Heart left ventricle (tissue), 13 donors: ENCODE data around the gene MAN2A1.

Experiments used
- POLR2A ChIP-seq, 2 donors: fragments of 450-650 bp; IDR thresholded peaks; one replicate each; pipeline ENCODE4 v1.6.1; 2017; ENCODE audit warnings: antibody characterized with exemption in 2 of 2, mild to moderate bottlenecking in 2 of 2, moderate library complexity in 2 of 2
- TF ChIP-seq, protein P1 (sequence below), 12 donors: fragments of 200-600 bp; sonication (generic) in 4 of 12; IDR thresholded peaks; one replicate each; pipeline versions ENCODE4 v1.5.0 to v1.8.0; 2018 to 2022; ENCODE audit warnings: antibody characterized with exemption in 12 of 12, mild to moderate bottlenecking in 5 of 12
- donor health status: ischemic (EF 13 %, LVEDD 7.1; RV severe dilation, severe dysfunction).
- donor health status: DM: no; HTN: yes; CAD: no.
- donor health status: DM: no; HTN: no; CAD: no.
- donor health status: ischemic (EF 25% LVEDD 6.9; RV normal size, moderate dysfunction).
- donor health status: ischemic (EF 25% LVEDD 5.7; RV mildly dilated, moderate dysfunction).
- donor health status: ischemic (EF 35%, LVEDD 5.7; RV mildly dilated, moderate dysfunction).
- donor health status: nonischemic (EF 11% LVEDD 7.7; RV severe dilation, severe dysfunction).
- donor health status: DM: yes; HTN: yes; CAD: no.
- donor health status: PGD.
- donor health status: ischemic (EF 29% LVEDD 5.4; RV normal size, mild dysfunction).
- donor health status: nonischemic (EF 23%, LVEDD 6.1; RV moderate dilation, normal function).

DNA sequence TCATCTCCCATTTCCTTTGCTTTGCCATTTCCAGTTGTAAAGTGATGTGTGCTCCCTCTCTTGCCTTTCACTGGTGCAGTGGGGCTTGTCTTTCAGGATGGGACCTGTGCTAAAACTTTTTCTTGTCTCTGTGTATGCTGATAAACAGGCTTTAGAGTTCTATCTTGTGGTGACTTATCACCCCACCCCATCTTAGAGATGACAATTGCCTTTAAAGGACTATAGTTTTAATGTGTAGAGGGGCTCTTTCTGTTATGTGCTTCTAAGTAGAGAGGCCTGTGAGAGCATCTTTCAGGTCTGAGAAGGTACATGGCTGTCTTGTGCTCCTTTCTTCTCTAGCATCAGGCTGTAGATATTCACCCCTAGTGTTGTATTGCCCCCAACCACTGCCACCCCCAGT is 21.9 kb downstream of the MAN2A1 start:
- no peak for TF ChIP-seq POLR2A (IDR thresholded peaks at IDR 0.05)
- TF ChIP-seq, protein P1, sequence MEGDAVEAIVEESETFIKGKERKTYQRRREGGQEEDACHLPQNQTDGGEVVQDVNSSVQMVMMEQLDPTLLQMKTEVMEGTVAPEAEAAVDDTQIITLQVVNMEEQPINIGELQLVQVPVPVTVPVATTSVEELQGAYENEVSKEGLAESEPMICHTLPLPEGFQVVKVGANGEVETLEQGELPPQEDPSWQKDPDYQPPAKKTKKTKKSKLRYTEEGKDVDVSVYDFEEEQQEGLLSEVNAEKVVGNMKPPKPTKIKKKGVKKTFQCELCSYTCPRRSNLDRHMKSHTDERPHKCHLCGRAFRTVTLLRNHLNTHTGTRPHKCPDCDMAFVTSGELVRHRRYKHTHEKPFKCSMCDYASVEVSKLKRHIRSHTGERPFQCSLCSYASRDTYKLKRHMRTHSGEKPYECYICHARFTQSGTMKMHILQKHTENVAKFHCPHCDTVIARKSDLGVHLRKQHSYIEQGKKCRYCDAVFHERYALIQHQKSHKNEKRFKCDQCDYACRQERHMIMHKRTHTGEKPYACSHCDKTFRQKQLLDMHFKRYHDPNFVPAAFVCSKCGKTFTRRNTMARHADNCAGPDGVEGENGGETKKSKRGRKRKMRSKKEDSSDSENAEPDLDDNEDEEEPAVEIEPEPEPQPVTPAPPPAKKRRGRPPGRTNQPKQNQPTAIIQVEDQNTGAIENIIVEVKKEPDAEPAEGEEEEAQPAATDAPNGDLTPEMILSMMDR (IDR thresholded peaks at IDR 0.05) = no peak
